GM12878 (cell line): Measurements from ENCODE around the gene SLC9A7. TPM values are rescaled to one million over a fixed set of nuclear protein-coding genes. Genes with fewer than 3 reads are reported as not detected.

Experiments
- ATAC-seq: fragments of 200-7000 bp; cut with Tn5 transposase; 3 replicates; pipeline ENCODE4 v1.9.1; 2020; ENCODE audit warnings: mild to moderate bottlenecking, moderate library complexity
- BruUV-seq: library from RNA; stranded (reverse); fragments of 400-500 nt; replicated peaks from 2 replicates; lab custom pipeline; 2021; lab: Mats Ljungman, UMichigan
- CTCF ChIA-PET: fragments of 300-600 bp; sonication (Branson Sonifier 250); formaldehyde crosslinking; extraction: SDS; loops from one replicate; lab custom pipeline; 2021; ENCODE audit warnings: inconsistent platforms; lab: Yijun Ruan, JAX
- POLR2A ChIA-PET: fragments of 350-600 bp; formaldehyde crosslinking; extraction: SDS; loops from one replicate; lab custom pipeline; 2021; ENCODE audit warnings: inconsistent platforms; lab: Charles Lee
- RAD21 ChIA-PET: fragments of 300-600 bp; sonication (Branson Sonifier 250); formaldehyde crosslinking; loops from one replicate; lab custom pipeline; 2023; ENCODE audit warnings: antibody characterized with exemption; ENCODE audit not compliant: unreplicated experiment; lab: Charles Lee
- SMC1A ChIA-PET: fragments of 300-600 bp; sonication (Branson Sonifier 250); formaldehyde crosslinking; loops from one replicate; lab custom pipeline; 2023; ENCODE audit not compliant: unreplicated experiment, uncharacterized antibody; lab: Charles Lee
- DNase-seq: peaks from one replicate; pipeline ENCODE4 v3.0.0-alpha.2; 2011; ENCODE audit warnings: low read depth, low spot score
- FAIRE-seq: peaks from 3 replicates; lab custom pipeline; 2011; peaks lifted over from hg19 to GRCh38; lab: Jason Lieb, UNC
- H2AFZ ChIP-seq: 2 replicates; pipeline ENCODE4 v1.6.0; 2011; ENCODE audit warnings: low read depth, low read length, control low read depth; ENCODE audit not compliant: control insufficient read depth
- H3K27ac ChIP-seq: 2 replicates; pipeline ENCODE4 v1.5.1; 2011; ENCODE audit warnings: control low read depth; ENCODE audit not compliant: control insufficient read depth, insufficient read depth
- H3K27me3 ChIP-seq, 2 experiments: replicated peaks in 1 of 2; 2 replicates each; pipeline versions ENCODE4 v1.6.0 to v1.6.1; 2011; ENCODE audit warnings: low read length in 1 of 2; ENCODE audit not compliant: control insufficient read depth in 2 of 2, insufficient read depth in 2 of 2
- H3K36me3 ChIP-seq, 2 experiments: 2 replicates each; pipeline ENCODE4 v1.5.1; 2011; ENCODE audit warnings: low read length in 1 of 2; ENCODE audit not compliant: control insufficient read depth in 2 of 2, insufficient read depth in 2 of 2
- H3K4me1 ChIP-seq: 2 replicates; pipeline ENCODE4 v1.6.1; 2011; ENCODE audit warnings: mild to moderate bottlenecking, low read length, moderate library complexity, mixed read lengths; ENCODE audit not compliant: control insufficient read depth, insufficient read depth
- H3K4me2 ChIP-seq: 2 replicates; pipeline ENCODE4 v1.6.0; 2011; ENCODE audit warnings: control low read depth; ENCODE audit not compliant: control insufficient read depth, insufficient read depth
- H3K4me3 ChIP-seq: fragments of 200-600 bp; sonication (generic); 2 replicates; pipeline ENCODE4 v1.5.1; 2016
- H3K79me2 ChIP-seq: 2 replicates; pipeline ENCODE4 v1.6.0; 2011; ENCODE audit warnings: low read length; ENCODE audit not compliant: control insufficient read depth, insufficient read depth
- H3K9ac ChIP-seq: 2 replicates; pipeline ENCODE4 v1.8.0; 2011; ENCODE audit warnings: low read length, control low read depth, mixed read lengths; ENCODE audit not compliant: control insufficient read depth, insufficient read depth
- H3K9me3 ChIP-seq: replicated peaks from 3 replicates; pipeline ENCODE4 v1.5.1; 2011; ENCODE audit warnings: mild to moderate bottlenecking, low read length; ENCODE audit not compliant: control insufficient read depth, insufficient read depth
- H4K20me1 ChIP-seq: 2 replicates; pipeline ENCODE4 v1.6.0; 2011; ENCODE audit not compliant: control insufficient read depth, insufficient read depth
- CREM ChIP-seq: IDR thresholded peaks from 2 replicates; pipeline ENCODE4 v1.6.1; 2014; ENCODE audit warnings: antibody characterized with exemption, low read depth
- EGR1 ChIP-seq, 2 experiments: IDR thresholded peaks; 1 replicate in 1 of 2; 2 replicates in 1 of 2; pipeline ENCODE4 v1.6.1; 2011 to 2012; ENCODE audit warnings: low read depth in 2 of 2, low read length in 2 of 2, borderline replicate concordance in 1 of 2, mild to moderate bottlenecking in 1 of 2, moderate library complexity in 1 of 2
- MEF2B ChIP-seq: fragments of 450-650 bp; IDR thresholded peaks from 2 replicates; pipeline ENCODE4 v1.6.1; 2018; ENCODE audit warnings: mild to moderate bottlenecking, moderate library complexity; ENCODE audit not compliant: partially characterized antibody, poor library complexity, severe bottlenecking
- NFIC ChIP-seq: IDR thresholded peaks from 2 replicates; pipeline ENCODE4 v1.6.1; 2012; ENCODE audit warnings: low read depth, mild to moderate bottlenecking, inconsistent platforms, low read length, moderate library complexity
- PAX8 ChIP-seq: fragments of 450-650 bp; IDR thresholded peaks from 2 replicates; pipeline ENCODE4 v1.6.1; 2017; ENCODE audit warnings: mild to moderate bottlenecking, moderate library complexity
- POU2F2 ChIP-seq: IDR thresholded peaks from 3 replicates; pipeline ENCODE4 v1.6.1; 2011; ENCODE audit warnings: low read depth, mild to moderate bottlenecking, low read length, borderline replicate concordance
- RAD21 ChIP-seq: IDR thresholded peaks from 2 replicates; pipeline ENCODE4 v1.6.1; 2011; ENCODE audit warnings: mild to moderate bottlenecking, low read depth, low read length, moderate library complexity; ENCODE audit not compliant: insufficient read depth
- RELA ChIP-seq: fragments of 450-650 bp; IDR thresholded peaks from 2 replicates; pipeline ENCODE4 v1.8.0; 2014; ENCODE audit warnings: borderline replicate concordance; ENCODE audit not compliant: partially characterized antibody
- SREBF2 ChIP-seq: IDR thresholded peaks from 2 replicates; pipeline ENCODE4 v1.6.1; 2012; ENCODE audit warnings: mild to moderate bottlenecking, low read length
- TAF1 ChIP-seq: IDR thresholded peaks from 2 replicates; pipeline ENCODE4 v1.6.1; 2011; ENCODE audit warnings: mild to moderate bottlenecking, low read depth, low read length, borderline replicate concordance
- TCF7 ChIP-seq: IDR thresholded peaks from 2 replicates; pipeline ENCODE4 v1.6.1; 2014; ENCODE audit warnings: antibody characterized with exemption, borderline replicate concordance
- YBX1 ChIP-seq: fragments of 450-650 bp; IDR thresholded peaks from 2 replicates; pipeline ENCODE4 v1.6.1; 2016; ENCODE audit warnings: antibody characterized with exemption
- WGBS: methylation state at CpG from one replicate; pipeline ENCODE4 v1.1.6; 2016; ENCODE audit warnings: low lambda C conversion rate; ENCODE audit not compliant: insufficient replicate concordance, insufficient coverage; ENCODE audit errors: missing lambda C conversion rate; 5-methylcytosine and 5-hydroxymethylcytosine counted together
- in situ Hi-C: fragments of 300-500 bp; cut with MboI; formaldehyde crosslinking; loops from 9 replicates; pipeline ENCODE4 v1.14.3; 2018; ENCODE audit warnings: mixed read lengths
- intact Hi-C: fragments of 100-400 bp; cut with micrococcal nuclease; formaldehyde crosslinking; loops from one replicate; pipeline ENCODE4 v1.14.2; 2022; ENCODE audit not compliant: unreplicated experiment
- polyA plus RNA-seq, 11 experiments: library from polyadenylated mRNA; depleted of rRNA in 4 of 11; unstranded in 6 of 11; stranded (reverse) in 5 of 11; fragments of >200 nt; fragmentation: Nextera tagmentation in 4 of 11; fragmentation: Illumina TruSeq in 1 of 11; extraction: Ambion mirVana in 4 of 11; extraction: Trizol in 1 of 11; gene quantifications; 1 replicate in 1 of 11; 2 replicates in 10 of 11; pipeline versions ENCODE4 v1.2.1 to v1.2.3, GENCODE V29; 2011 to 2016; ENCODE audit warnings: inconsistent platforms in 2 of 11, missing spikeins in 2 of 11, low read depth in 1 of 11
- total RNA-seq, 4 experiments: library from RNA; depleted of rRNA in 3 of 4; stranded (reverse); fragments of >200 nt in 3 of 4; fragmentation: Illumina TruSeq in 1 of 4; extraction: Trizol in 1 of 4; gene quantifications; 2 replicates each; pipeline versions ENCODE4 v1.2.1 to v1.2.3, GENCODE V29; 2013 to 2021
- TF ChIP-seq, protein P1 (sequence below): fragments of 450-650 bp; IDR thresholded peaks from 2 replicates; pipeline ENCODE4 v1.6.1; 2017; ENCODE audit warnings: mild to moderate bottlenecking, moderate library complexity
- TF ChIP-seq, protein P2 (sequence below): IDR thresholded peaks from 2 replicates; pipeline ENCODE4 v1.6.1; 2012; ENCODE audit warnings: mild to moderate bottlenecking, low read depth, low read length
- TF ChIP-seq, protein P3 (sequence below): IDR thresholded peaks from 2 replicates; pipeline ENCODE4 v1.6.1; 2012; ENCODE audit warnings: low read depth, low read length, improper control_type of control experiment

SLC9A7 gene
- total and polyA plus RNA-seq, 10 of the 15 experiments (the other 5 are each of a cell fraction or from before 2014, with no cell fraction given) = 5.0 to 62.8 (median 30.5) TPM

DNA sequence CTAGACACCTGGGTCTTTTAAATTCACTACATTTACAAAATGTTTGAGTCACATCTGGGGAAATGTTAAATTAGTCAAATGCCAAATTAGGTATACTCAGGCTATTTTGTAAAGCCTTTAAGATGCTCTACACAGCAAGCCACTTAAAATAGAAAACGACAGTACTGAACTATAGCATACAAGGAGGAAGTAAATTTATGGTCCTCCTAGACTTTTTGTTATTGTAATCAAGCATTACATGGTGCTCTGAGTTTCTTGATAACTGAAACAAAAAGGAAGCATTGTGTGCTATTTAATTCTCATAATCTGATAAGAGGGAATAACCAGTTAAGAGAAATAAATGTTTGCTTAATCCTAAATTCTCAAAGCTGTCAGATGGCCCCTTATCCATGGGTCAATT, 46.2 kb downstream of the SLC9A7 start:
- POLR2A ChIA-PET = interaction anchor here (1.9 kb wide), 2 partner anchors 9 to 20 kb away, joined by 6 to 8 read pairs; no protein-coding TSS in a partner anchor
- ATAC-seq = peak; percentile 18; the same call in 2 of the 3 replicates
- Histone ChIP-seq H3K79me2 (peaks cover 86% of the 10 kb centered on the region), H3K27ac (peak overlapping the region; percentile 89), H3K36me3 (no peaks in the 10 kb centered on the region; a peak in 2 of 4 replicates), H3K4me3 (no peak overlapping the region), H3K9me3 (no peaks in the 10 kb centered on the region; the same call in 2 of the 3 replicates), H3K9ac (peak overlapping the region; percentile 44), H3K4me1 (peaks cover 63% of the 10 kb centered on the region), H3K4me2 (peak overlapping the region; percentile 46), H2AFZ (no peak overlapping the region), H4K20me1 (no peaks in the 10 kb centered on the region), H3K27me3 (no peaks in the 10 kb centered on the region)
- SMC1A ChIA-PET = interaction anchor here (1.0 to 5.7 kb wide), 3 partner anchors 7 to 63 kb away, joined by 3 to 31 read pairs (median 4); no protein-coding TSS in a partner anchor
- no peak for DNase-seq
- intact Hi-C loops = loop anchor here (1.0 to 5.0 kb wide), 5 partner anchors 26 to 140 kb away; partner anchors contain the start of genes CHST7 and SLC9A7
- in situ Hi-C loops = loop anchor here (5.0 kb wide), 2 partner anchors 75 to 80 kb away; no protein-coding TSS in a partner anchor
- WGBS = 0% methylated on average over 1 of the region's 1 CpG
- FAIRE-seq = no peak
- CTCF ChIA-PET = interaction anchor here (1.5 kb wide), 1 partner anchor 37 kb away, joined by 4 read pairs; no protein-coding TSS in a partner anchor
- BruUV-seq = no TSS peak
- RAD21 ChIA-PET = interaction anchor here (0.7 to 2.4 kb wide), 5 partner anchors 8 to 80 kb away, joined by 3 to 10 read pairs (median 6); no protein-coding TSS in a partner anchor
- TF ChIP-seq NFIC = peak; percentile 27; the same call in 1 of the 2 replicates
- TF ChIP-seq, protein P1, sequence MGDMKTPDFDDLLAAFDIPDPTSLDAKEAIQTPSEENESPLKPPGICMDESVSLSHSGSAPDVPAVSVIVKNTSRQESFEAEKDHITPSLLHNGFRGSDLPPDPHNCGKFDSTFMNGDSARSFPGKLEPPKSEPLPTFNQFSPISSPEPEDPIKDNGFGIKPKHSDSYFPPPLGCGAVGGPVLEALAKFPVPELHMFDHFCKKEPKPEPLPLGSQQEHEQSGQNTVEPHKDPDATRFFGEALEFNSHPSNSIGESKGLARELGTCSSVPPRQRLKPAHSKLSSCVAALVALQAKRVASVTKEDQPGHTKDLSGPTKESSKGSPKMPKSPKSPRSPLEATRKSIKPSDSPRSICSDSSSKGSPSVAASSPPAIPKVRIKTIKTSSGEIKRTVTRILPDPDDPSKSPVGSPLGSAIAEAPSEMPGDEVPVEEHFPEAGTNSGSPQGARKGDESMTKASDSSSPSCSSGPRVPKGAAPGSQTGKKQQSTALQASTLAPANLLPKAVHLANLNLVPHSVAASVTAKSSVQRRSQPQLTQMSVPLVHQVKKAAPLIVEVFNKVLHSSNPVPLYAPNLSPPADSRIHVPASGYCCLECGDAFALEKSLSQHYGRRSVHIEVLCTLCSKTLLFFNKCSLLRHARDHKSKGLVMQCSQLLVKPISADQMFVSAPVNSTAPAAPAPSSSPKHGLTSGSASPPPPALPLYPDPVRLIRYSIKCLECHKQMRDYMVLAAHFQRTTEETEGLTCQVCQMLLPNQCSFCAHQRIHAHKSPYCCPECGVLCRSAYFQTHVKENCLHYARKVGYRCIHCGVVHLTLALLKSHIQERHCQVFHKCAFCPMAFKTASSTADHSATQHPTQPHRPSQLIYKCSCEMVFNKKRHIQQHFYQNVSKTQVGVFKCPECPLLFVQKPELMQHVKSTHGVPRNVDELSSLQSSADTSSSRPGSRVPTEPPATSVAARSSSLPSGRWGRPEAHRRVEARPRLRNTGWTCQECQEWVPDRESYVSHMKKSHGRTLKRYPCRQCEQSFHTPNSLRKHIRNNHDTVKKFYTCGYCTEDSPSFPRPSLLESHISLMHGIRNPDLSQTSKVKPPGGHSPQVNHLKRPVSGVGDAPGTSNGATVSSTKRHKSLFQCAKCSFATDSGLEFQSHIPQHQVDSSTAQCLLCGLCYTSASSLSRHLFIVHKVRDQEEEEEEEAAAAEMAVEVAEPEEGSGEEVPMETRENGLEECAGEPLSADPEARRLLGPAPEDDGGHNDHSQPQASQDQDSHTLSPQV = no peak
- TF ChIP-seq MEF2B = peak; percentile 11
- no peak for TF ChIP-seq YBX1
- TF ChIP-seq RELA = no peak
- TF ChIP-seq TAF1 = no peak
- TF ChIP-seq, protein P2, sequence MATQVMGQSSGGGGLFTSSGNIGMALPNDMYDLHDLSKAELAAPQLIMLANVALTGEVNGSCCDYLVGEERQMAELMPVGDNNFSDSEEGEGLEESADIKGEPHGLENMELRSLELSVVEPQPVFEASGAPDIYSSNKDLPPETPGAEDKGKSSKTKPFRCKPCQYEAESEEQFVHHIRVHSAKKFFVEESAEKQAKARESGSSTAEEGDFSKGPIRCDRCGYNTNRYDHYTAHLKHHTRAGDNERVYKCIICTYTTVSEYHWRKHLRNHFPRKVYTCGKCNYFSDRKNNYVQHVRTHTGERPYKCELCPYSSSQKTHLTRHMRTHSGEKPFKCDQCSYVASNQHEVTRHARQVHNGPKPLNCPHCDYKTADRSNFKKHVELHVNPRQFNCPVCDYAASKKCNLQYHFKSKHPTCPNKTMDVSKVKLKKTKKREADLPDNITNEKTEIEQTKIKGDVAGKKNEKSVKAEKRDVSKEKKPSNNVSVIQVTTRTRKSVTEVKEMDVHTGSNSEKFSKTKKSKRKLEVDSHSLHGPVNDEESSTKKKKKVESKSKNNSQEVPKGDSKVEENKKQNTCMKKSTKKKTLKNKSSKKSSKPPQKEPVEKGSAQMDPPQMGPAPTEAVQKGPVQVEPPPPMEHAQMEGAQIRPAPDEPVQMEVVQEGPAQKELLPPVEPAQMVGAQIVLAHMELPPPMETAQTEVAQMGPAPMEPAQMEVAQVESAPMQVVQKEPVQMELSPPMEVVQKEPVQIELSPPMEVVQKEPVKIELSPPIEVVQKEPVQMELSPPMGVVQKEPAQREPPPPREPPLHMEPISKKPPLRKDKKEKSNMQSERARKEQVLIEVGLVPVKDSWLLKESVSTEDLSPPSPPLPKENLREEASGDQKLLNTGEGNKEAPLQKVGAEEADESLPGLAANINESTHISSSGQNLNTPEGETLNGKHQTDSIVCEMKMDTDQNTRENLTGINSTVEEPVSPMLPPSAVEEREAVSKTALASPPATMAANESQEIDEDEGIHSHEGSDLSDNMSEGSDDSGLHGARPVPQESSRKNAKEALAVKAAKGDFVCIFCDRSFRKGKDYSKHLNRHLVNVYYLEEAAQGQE = no peak
- no peak for TF ChIP-seq PAX8
- TF ChIP-seq, protein P3, sequence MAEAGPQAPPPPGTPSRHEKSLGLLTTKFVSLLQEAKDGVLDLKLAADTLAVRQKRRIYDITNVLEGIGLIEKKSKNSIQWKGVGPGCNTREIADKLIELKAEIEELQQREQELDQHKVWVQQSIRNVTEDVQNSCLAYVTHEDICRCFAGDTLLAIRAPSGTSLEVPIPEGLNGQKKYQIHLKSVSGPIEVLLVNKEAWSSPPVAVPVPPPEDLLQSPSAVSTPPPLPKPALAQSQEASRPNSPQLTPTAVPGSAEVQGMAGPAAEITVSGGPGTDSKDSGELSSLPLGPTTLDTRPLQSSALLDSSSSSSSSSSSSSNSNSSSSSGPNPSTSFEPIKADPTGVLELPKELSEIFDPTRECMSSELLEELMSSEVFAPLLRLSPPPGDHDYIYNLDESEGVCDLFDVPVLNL = no peak
- no peak for TF ChIP-seq EGR1 (IDR thresholded peaks at IDR 0.05; ENCODE audit: borderline replicate concordance in 1 of 2, low read depth in 2 of 2, low read length in 2 of 2)
- TF ChIP-seq SREBF2 = no peak
- no peak for TF ChIP-seq CREM
- no peak for TF ChIP-seq TCF7
- TF ChIP-seq POU2F2 = no peak
- TF ChIP-seq RAD21 = no peak
